Activated T-helper 2 cell treated with anti-CD3 and anti-CD28 coated beads, Interferon-gamma antibody, Interleukin-2, Interleukin-4, amounts not matched to agents 10 μg/mL and 5 μg/mL and 100 μg/mL, durations not matched to agents 14 hours and 24 hours and 36 hours (primary cell): ENCODE data around the gene FUOM. TPM values are rescaled to one million over a fixed set of nuclear protein-coding genes. Genes with fewer than 3 reads are reported as not detected.
A peak's percentile ranks its signal among the peaks of the same experiment; 100 is the strongest.
"Not testable (repeated sequence)": the region's sequence is repeated elsewhere in the genome, so short reads cannot be mapped to it uniquely, and the experiment has no call there.

Experiments
- DNase-seq: peaks from one replicate; pipeline ENCODE4 v3.0.0; 2021; ENCODE audit warnings: low spot score
- H3K27ac Mint-ChIP-seq: one replicate; pipeline ENCODE4 v1.8.0; 2021; ENCODE audit warnings: mixed read lengths
- H3K27me3 Mint-ChIP-seq: one replicate; pipeline ENCODE4 v1.8.0; 2021; ENCODE audit warnings: low read depth, mixed read lengths
- H3K36me3 Mint-ChIP-seq: one replicate; pipeline ENCODE4 v1.8.0; 2021; ENCODE audit warnings: low read depth, mixed read lengths
- H3K4me1 Mint-ChIP-seq: one replicate; pipeline ENCODE4 v1.8.0; 2021; ENCODE audit warnings: low read depth, mixed read lengths
- H3K4me3 Mint-ChIP-seq: one replicate; pipeline ENCODE4 v1.8.0; 2021; ENCODE audit warnings: low read depth, mild to moderate bottlenecking, moderate library complexity, mixed read lengths
- H3K9me3 Mint-ChIP-seq: one replicate; pipeline ENCODE4 v1.8.0; 2021; ENCODE audit warnings: mixed read lengths
- intact Hi-C: fragments of 100-400 bp; cut with micrococcal nuclease; formaldehyde crosslinking; loops from one replicate; pipeline ENCODE4 v1.15.1; 2023
- total RNA-seq: library from RNA; stranded (reverse); gene quantifications from 2 replicates; pipeline ENCODE4 v1.2.3, GENCODE V29; 2022

The FUOM gene
- total RNA-seq, 1 donor from 2014 or later = 45.7 TPM

DNA sequence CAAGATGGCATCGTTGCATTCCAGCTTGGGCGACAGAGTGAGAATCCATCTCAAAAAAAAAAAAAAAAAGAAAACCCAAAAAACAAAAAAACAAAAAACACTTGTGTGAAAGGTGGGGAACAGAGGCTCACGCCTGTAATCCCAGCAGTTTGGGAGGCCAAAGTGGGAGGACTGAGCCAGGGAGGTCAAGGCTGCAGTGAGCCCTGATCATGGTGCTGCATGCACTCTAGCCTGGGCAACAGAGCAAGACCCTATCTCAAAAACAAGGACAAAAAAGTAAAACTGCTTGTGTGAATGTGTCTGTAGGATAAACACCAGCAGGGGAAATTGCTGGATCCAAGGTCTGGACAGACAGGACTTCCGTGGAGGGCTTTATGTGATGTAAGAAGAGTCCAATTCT lies 25.7 kb upstream of the FUOM start:
- Mint-ChIP-seq H3K27me3 (no peaks in the 10 kb centered on the region), H3K36me3 (peaks cover 12% of the 10 kb centered on the region), H3K4me3 (no peak overlapping the region), H3K4me1 (peaks cover 11% of the 10 kb centered on the region), H3K27ac (no peak overlapping the region), H3K9me3 (no peaks in the 10 kb centered on the region)
- intact Hi-C loops = no loop called here
- no peak for DNase-seq

DNA sequence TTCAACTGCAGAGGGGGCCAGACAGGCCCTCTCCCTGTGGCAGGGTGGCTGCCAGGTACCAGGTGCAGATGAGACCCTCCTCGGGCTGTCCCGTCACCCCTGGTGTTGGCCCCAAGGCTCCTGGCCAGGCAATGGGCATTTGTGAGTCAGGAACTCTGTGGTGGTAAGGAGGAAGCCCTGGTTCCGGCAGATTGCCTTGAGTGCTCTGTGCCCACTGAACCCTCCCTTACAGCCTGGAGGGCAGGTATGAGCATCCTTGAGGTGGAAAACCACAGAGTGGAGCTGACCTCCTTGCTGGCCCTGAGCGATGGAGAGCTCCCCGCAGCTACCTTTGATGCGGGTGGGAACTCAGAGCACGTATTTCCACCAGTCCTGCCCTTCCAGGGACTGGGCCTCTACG lies 23.2 kb upstream of the FUOM start:
- Mint-ChIP-seq H3K4me3 (no peak overlapping the region), H3K27me3 (peaks cover 2% of the 10 kb centered on the region), H3K27ac (no peak overlapping the region), H3K36me3 (peaks cover 8% of the 10 kb centered on the region), H3K4me1 (peaks cover 6% of the 10 kb centered on the region), H3K9me3 (no peaks in the 10 kb centered on the region)
- intact Hi-C loops = no loop called here
- DNase-seq = no peak

DNA sequence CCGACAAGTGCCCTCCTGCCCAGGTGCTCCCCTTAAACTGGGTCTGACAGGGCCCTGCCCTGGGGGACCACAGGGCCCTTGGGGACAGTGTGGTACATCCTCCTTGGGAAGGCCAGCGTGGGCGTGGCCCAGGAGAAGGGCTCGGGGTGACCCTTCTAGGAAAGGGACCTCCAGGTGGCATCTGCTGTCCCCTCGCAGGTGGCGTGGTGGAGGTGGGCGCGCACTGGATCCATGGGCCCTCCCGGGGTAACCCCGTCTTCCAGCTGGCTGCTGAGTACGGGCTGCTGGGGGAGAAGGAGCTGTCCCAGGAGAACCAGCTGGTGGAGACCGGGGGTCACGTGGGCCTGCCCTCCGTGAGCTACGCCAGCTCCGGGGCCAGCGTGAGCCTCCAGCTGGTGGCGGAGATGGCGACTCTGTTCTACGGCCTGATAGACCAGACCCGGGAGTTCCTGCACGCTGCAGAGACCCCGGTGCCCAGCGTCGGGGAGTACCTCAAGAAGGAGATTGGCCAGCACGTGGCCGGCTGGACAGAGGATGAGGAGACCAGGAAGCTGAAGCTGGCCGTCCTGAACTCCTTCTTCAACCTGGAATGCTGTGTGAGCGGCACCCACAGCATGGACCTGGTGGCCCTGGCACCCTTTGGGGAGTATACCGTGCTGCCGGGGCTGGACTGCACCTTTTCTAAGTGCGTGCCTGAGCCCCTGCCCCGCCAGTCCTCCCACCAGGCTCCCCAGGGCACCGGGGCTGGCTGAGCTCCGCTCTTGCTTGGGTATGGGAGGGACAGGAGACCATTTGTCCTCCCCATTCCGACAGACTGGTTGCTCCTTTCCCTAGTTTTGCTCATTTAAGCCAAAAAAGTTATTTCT lies 22.2 kb upstream of the FUOM start:
- Mint-ChIP-seq H3K36me3 (peaks cover 8% of the 10 kb centered on the region), H3K4me1 (peaks cover 6% of the 10 kb centered on the region), H3K9me3 (no peaks in the 10 kb centered on the region), H3K4me3 (peak overlapping the region; percentile 70), H3K27ac (no peak overlapping the region), H3K27me3 (peaks cover 5% of the 10 kb centered on the region)
- no peak for DNase-seq
- intact Hi-C loops = loop anchor here (2.0 to 5.0 kb wide), 2 partner anchors 71 to 843 kb away; partner anchors contain the start of genes INPP5A, TUBGCP2 and ZNF511

DNA sequence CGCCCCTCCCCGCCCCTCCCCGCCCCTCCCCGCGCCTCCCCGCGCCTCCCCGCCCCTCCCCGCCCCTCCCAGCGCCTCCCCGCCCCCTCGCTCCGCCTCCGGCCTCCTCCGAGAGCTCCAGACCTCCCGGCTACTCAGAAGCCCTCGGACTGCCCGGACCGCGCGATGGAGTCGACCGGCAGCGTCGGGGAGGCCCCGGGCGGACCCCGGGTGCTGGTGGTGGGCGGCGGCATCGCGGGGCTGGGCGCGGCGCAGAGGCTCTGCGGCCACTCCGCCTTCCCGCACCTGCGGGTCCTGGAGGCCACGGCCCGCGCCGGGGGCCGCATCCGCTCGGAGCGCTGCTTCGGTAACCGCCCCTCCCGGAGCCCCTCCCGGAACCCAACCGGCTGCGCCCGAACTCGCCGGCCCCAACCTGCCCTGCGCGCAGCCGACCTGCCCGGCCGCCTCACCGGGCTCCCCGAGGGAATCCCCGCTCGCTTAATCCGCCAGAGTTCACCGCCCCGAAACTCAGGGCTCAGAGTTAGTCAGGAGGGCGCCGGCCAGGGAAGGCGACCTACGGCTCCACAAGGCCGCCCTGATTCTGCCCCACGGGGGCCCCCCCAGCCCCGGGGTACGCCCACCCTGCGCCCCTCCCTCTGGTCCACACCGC lies 21.5 kb upstream of the FUOM start, which contains the start of gene PAOX:
TSS of gene PAOX (plus strand) at position 111 of the 649 bp plus-strand sequence. CDS start at position 166, 55 bp downstream.
- DNase-seq = peak; percentile 59
- intact Hi-C loops = loop anchor here (2.0 to 5.0 kb wide), 2 partner anchors 70 to 842 kb away; partner anchors contain the start of genes INPP5A, TUBGCP2 and ZNF511
- peak within 1 kb of the TSS; percentile 70 for H3K4me3 Mint-ChIP-seq
- H3K4me1 Mint-ChIP-seq = peaks cover 6% of the 10 kb centered on the region
- H3K27ac Mint-ChIP-seq = no peak within 1 kb of the TSS
- peaks cover 5% of the 10 kb centered on the region for H3K27me3 Mint-ChIP-seq
- H3K9me3 Mint-ChIP-seq = no peaks in the 10 kb centered on the region
- H3K36me3 Mint-ChIP-seq = peaks cover 8% of the 10 kb centered on the region

DNA sequence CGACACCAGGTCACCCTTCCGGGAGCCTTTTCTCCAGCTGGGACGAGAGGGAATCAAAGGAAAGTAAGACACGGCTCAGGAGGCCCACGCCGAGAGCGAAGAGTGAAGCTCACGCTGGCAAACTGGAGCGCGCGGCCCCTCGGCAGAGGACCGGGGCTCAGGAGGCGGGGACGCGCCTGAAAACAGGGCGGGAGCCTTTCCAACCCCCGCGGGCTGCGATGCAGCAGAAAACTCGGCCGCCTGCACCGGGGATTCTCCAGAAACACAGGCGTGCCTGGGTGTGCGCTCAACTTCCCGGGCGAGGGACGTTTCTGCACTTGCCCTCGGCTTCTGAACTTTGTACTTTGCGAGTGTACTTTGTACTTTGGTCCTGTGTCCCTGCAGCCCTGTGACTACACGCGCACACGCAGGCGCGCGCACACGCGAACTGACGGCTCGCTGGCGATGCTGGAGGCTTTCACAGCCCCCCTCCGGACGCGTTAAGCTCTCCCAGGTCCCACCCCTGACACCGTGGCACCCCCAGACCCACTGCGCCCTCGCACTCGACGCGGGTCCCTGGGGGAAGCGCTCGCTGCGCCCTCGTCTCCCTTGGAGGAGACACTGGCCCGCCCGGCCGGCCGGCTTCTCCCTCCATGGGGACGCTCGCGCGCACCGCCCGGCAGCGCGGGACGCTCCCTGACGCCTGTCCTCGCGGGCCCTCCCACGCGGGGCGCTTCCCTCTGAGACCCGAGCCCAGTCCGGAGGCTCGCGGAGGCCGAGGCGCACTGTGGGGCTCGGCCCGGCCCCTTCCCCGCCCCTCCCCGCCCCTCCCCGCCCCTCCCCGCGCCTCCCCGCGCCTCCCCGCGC lies 20.7 kb upstream of the FUOM start:
- peaks cover 5% of the 10 kb centered on the region for H3K27me3 Mint-ChIP-seq
- intact Hi-C loops = loop anchor here (1.0 to 5.0 kb wide), 4 partner anchors 12 to 841 kb away; partner anchors contain the start of genes INPP5A, TUBGCP2 and ZNF511
- DNase-seq = peak; percentile 58
- H3K36me3 Mint-ChIP-seq = peaks cover 8% of the 10 kb centered on the region
- H3K4me3 Mint-ChIP-seq = peak overlapping the region; percentile 69
- H3K27ac Mint-ChIP-seq = no peak overlapping the region
- H3K9me3 Mint-ChIP-seq = no peaks in the 10 kb centered on the region
- H3K4me1 Mint-ChIP-seq = peaks cover 9% of the 10 kb centered on the region

DNA sequence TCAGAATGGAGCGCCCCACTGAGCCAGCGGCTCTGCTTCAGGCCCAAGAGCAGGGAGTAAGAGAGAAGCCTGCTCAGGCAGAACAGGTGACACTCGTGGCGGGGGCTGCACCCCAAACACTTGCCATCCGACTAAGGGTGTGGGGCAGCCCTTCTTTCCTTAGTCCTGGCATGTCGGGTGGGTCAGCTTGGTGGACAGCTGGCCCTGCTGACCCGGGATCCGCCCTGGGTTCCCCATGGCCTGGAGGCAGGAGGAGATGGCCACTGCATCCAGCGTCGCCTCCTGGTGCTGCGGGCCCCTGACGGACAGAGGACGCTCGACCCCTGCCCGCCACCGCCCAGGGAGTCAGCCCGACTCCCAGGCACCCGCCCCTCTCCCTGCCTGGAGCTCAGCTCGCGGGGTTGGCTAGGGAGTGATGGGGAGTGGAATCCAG lies 20.0 kb upstream of the FUOM start:
- peaks cover 8% of the 10 kb centered on the region for H3K36me3 Mint-ChIP-seq
- intact Hi-C loops = loop anchor here (1.0 to 5.0 kb wide), 4 partner anchors 12 to 841 kb away; partner anchors contain the start of genes INPP5A, TUBGCP2 and ZNF511
- peaks cover 5% of the 10 kb centered on the region for H3K27me3 Mint-ChIP-seq
- H3K4me1 Mint-ChIP-seq = peaks cover 10% of the 10 kb centered on the region
- H3K27ac Mint-ChIP-seq = no peak overlapping the region
- H3K9me3 Mint-ChIP-seq = no peaks in the 10 kb centered on the region
- no peak for DNase-seq
- peak overlapping the region; percentile 69 for H3K4me3 Mint-ChIP-seq

DNA sequence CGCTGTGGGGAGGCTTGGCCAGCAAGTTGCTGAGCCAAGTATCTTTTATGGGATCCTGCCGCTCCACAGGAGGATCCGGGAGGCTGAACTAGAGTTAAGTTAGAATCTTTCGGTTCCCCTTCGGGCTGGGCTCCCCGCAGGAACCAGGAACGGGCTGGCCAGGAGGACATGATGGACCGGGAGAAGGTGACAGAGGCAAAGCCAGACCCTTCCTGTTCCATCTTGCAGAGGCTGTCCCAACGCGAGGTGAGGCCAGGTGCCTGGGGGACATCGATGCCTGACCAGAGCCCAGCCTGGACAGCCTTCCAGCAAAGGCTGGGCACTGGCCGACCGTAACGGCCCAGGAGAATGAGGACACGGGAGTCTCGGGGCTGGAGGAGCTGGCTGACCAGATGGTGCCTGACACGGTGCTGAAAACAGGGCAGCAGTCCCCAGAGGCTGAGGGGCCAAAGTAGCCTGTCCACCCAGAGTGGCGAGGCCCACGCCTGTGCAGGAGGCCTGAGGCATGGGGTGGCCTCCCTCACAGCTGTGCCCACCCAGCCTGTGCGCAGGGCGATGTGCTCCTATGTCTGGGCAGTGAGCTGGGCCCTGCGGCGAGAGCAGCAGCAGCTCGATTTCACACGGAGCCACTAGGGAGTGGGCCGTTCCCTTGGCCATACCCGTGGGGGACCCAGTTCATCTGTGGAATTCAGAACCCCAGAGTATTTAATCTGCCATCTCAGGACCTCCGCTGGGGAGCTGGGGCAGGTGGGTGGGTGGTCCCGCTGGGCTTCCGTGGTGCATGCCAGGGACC lies 19.4 kb upstream of the FUOM start:
- H3K4me3 Mint-ChIP-seq = peak overlapping the region; percentile 35
- DNase-seq = no peak
- peaks cover 4% of the 10 kb centered on the region for H3K36me3 Mint-ChIP-seq
- H3K27ac Mint-ChIP-seq = no peak overlapping the region
- H3K4me1 Mint-ChIP-seq = peaks cover 8% of the 10 kb centered on the region
- H3K9me3 Mint-ChIP-seq = no peaks in the 10 kb centered on the region
- intact Hi-C loops = loop anchor here (5.0 kb wide), 1 partner anchor 840 kb away; the partner anchor contains the start of gene INPP5A
- H3K27me3 Mint-ChIP-seq = peaks cover 5% of the 10 kb centered on the region

DNA sequence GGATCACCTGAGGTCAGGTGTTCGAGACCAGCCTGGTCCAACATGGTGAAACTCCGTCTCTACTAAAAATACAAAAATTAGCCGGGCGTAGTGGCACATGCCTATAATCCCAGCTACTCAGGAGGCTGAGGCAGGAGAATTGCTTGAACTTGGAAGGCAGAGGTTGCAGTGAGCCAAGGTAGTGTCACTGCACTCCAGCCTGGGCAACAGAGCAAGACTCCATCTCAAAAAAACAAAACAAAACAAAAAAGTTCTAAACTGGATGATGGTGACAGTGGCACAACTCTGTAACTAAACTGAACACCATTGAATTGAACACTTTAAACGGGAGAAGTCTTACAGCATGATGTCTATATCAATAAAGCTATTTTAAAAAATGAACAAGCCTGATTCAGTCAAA lies 18.4 kb upstream of the FUOM start:
- H3K9me3 Mint-ChIP-seq, H3K4me3 Mint-ChIP-seq, H3K27ac Mint-ChIP-seq, H3K4me1 Mint-ChIP-seq, DNase-seq, H3K36me3 Mint-ChIP-seq, H3K27me3 Mint-ChIP-seq: not testable (repeated sequence)
- intact Hi-C loops = loop anchor here (5.0 kb wide), 1 partner anchor 839 kb away; the partner anchor contains the start of gene INPP5A

DNA sequence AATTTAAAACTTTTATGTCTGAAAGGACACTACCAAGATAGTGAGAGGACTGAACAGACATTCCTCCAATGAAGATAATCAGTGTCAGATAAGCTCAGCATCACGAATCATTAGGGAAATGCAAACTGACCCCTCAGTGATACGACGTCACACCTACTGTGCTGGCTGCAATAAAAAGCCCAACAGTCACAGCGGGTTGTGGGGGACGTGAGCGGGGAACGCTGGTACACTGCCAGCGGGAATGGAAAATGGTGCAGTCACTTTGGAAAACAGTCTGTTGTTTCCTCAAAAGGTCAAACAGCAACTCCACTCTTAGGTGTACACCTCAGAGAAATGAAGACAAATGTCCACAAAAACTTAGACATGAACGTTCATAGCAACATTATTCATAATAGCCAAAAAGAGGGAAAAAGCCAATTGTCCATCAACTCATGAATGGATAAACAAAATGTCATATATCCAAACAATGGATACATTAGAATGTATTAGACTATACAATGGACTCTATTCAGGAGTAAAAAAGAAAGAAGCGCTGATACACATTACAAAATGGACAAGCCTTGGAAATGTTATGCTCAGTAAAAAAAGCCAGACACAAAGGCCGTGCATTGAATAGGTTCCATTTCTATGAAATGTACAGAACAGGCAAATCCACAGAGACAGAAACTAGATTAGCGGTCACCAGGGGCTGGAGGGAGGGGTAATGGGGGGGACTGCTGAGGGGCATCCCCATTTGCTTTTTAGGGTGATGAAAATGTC lies 17.7 kb upstream of the FUOM start:
- intact Hi-C loops = loop anchor here (5.0 kb wide), 1 partner anchor 838 kb away; the partner anchor contains the start of gene INPP5A
- H3K36me3 Mint-ChIP-seq = peaks cover under 1% of the 10 kb centered on the region

DNA sequence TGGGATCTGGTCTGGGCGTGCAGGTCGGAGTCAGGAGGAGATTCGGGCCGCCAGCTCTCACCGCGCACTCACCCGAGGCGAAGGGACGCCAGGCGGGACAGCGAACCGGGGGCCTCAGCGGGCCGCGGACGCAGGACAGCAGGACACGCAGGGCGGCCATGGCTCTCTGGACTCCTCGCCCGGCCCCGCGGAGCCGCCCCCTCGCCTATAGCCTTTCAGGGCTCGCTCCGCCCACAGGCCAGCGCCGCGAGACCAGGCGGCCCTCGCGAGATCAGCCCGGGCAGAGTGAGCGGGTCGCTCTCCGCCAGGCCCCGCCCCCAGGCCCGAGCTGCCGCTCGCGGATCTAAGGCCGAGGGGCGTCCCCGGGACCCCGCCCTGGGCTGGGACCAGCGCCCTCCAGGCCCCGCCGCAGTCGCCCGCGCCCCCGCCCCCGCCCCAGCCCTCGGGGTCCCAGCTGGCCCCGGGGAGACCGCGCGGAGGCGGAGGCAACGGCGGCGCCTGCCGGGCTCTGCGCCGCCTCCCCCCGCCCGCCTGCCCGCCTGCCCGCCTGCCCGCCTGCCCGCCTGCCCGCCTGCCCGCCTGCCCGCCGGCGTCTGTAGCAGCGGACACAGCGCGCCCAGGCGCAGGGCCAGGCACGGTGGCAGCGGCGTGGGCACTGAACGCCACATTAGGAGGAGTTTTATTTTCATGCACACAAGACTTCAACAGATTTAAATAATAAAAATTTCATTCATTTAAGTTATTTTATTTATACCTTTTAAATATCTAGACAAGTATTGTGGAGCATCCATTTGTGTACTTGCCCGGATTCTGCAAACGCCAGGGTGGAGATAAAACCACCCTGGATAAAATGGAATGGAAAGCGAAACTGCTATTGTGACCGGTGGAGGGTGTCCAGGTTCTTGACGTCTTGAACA lies 15.6 kb upstream of the FUOM start, which contains the start of gene ECHS1:
TSS of gene ECHS1 (minus strand) at position 181 of the 917 bp plus-strand sequence. CDS start at position 160, 21 bp downstream.
- Mint-ChIP-seq H3K4me3 (peak within 1 kb of the TSS; percentile 94), H3K9me3 (no peaks in the 10 kb centered on the region), H3K27me3 (peaks cover 5% of the 10 kb centered on the region), H3K36me3 (peaks cover 16% of the 10 kb centered on the region), H3K4me1 (peaks cover 9% of the 10 kb centered on the region), H3K27ac (peak within 1 kb of the TSS; percentile 86)
- intact Hi-C loops = loop anchor here (1.0 kb wide), 1 partner anchor 16 kb away; no protein-coding TSS in a partner anchor
- DNase-seq = peak; percentile 92

More for the DNA sequence above, 17.7 kb upstream of the FUOM start:
- H3K9me3 Mint-ChIP-seq = no peaks in the 10 kb centered on the region
- H3K27me3 Mint-ChIP-seq = peaks cover 5% of the 10 kb centered on the region
- peak overlapping the region; percentile 64 for H3K4me3 Mint-ChIP-seq
- no peak overlapping the region for H3K27ac Mint-ChIP-seq
- H3K4me1 Mint-ChIP-seq = peaks cover 9% of the 10 kb centered on the region
- DNase-seq = no peak
